Astrocyte of the spinal cord (primary cell): Measurements from ENCODE around the gene EXD3.

ENCODE experiments used
- DNase-seq: peaks from one replicate; pipeline ENCODE4 v3.0.0; 2011; ENCODE audit warnings: low read depth, low spot score
- H3K4me3 ChIP-seq: 2 replicates; pipeline ENCODE4 v1.5.1; 2011; ENCODE audit warnings: low read depth, mild to moderate bottlenecking, low read length, moderate library complexity
- in situ Hi-C: cut with HindIII; loops from 2 replicates; pipeline ENCODE4 v1.10.0; 2017; ENCODE audit warnings: low sequenced_read_pairs
- TF ChIP-seq, protein P1 (sequence below): IDR thresholded peaks from 2 replicates; pipeline ENCODE4 v1.5.1; 2012; ENCODE audit warnings: low read depth, mild to moderate bottlenecking, low read length, inconsistent platforms

The EXD3 gene

DNA sequence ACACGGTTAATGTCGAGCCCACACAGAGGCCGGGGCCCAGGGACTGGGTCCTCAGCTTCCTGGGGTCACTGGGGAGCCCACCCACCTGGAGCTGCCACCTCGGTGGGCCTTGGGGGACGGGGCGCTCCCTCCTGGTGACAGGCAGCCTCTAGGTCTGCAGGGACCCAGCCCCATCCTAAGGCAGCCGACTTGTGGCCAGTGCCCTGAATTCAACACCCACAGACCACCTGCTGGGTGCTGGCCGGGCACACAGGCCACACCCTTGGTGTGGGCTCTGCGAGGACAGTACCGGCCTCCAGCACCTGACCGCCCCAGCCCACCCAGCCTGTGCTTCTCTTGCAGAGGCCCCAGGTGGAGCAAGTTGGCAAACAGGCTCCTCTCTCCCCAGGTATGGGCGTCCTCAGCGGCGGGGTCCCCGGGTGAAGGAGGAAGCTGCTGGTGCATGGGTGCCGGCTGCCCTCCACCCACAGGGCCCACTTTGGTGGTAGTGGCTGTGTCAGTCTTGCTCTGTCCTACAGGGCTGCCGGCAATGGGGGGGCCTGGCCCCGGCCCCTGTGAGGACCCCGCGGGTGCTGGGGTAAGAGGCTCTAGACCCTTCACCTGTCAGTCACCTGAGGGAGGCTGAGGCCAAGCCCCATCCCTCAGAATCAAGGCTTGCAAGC lies 9.9 kb upstream of the EXD3 start:
- in situ Hi-C loops = no loop called here
- DNase-seq = no peak
- TF ChIP-seq, protein P1, sequence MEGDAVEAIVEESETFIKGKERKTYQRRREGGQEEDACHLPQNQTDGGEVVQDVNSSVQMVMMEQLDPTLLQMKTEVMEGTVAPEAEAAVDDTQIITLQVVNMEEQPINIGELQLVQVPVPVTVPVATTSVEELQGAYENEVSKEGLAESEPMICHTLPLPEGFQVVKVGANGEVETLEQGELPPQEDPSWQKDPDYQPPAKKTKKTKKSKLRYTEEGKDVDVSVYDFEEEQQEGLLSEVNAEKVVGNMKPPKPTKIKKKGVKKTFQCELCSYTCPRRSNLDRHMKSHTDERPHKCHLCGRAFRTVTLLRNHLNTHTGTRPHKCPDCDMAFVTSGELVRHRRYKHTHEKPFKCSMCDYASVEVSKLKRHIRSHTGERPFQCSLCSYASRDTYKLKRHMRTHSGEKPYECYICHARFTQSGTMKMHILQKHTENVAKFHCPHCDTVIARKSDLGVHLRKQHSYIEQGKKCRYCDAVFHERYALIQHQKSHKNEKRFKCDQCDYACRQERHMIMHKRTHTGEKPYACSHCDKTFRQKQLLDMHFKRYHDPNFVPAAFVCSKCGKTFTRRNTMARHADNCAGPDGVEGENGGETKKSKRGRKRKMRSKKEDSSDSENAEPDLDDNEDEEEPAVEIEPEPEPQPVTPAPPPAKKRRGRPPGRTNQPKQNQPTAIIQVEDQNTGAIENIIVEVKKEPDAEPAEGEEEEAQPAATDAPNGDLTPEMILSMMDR = no peak
- H3K4me3 ChIP-seq = no peak overlapping the region

DNA sequence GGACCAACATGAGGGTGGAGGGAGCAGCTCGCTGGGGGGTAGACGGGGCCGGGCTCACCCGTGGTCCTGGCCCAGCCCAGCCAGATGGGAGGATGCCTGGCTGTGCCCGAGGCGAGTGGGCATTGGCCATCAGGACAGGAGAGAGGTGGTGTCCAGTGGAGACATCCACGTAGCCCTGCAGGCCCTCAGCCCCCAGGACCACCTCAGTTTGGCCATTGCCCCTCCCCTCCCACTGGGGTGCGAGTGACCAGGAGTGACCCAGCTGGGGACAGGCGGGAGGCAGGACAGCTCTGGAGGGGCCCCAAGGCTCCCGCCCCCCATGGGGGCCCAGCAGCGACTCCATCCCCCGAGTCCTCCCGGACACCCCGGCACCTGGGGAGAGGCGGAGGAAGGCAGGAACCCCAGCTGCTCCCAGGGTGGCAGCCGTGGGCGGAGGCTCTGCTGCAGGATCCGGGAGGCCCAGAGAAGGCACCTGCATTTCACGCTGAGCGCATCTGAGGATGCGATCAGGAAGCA lies 8.5 kb upstream of the EXD3 start:
- TF ChIP-seq, protein P1 = no peak
- H3K4me3 ChIP-seq = no peak overlapping the region
- in situ Hi-C loops = no loop called here
- no peak for DNase-seq

DNA sequence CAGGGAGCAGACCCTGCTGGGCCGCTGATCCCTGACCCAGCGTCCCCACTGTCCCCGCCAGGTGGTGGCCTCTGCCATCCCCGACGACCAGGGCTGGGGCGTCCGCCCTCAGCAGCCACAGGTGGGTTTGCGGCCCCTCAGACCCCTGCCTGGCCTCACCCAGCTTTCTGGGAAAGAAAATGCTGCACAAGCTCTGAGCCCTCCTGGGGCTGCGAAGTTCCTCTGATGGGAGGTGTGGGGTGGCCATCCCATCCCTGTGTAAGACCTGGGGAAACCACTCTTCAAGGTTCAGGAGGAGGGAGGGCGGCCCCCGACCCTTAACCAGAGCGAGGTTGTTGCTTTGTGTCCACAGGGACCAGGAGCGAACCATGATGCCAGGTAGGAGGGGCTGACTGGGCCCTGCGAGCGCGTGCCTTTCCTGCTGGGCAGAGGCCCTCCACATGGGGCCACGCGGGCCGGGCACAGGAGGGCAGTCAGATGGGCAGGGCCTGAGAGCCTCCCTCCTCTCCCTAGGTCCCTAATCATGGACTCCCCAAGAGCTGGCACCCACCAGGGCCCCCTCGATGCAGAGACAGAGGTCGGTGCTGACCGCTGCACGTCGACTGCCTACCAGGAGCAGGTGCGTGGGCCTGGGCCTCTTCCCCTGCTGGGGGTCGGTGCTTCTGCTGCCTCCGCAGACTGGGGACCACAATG lies 7.9 kb upstream of the EXD3 start:
- no peak for DNase-seq
- TF ChIP-seq, protein P1 = no peak
- H3K4me3 ChIP-seq = no peak overlapping the region
- in situ Hi-C loops = no loop called here

DNA sequence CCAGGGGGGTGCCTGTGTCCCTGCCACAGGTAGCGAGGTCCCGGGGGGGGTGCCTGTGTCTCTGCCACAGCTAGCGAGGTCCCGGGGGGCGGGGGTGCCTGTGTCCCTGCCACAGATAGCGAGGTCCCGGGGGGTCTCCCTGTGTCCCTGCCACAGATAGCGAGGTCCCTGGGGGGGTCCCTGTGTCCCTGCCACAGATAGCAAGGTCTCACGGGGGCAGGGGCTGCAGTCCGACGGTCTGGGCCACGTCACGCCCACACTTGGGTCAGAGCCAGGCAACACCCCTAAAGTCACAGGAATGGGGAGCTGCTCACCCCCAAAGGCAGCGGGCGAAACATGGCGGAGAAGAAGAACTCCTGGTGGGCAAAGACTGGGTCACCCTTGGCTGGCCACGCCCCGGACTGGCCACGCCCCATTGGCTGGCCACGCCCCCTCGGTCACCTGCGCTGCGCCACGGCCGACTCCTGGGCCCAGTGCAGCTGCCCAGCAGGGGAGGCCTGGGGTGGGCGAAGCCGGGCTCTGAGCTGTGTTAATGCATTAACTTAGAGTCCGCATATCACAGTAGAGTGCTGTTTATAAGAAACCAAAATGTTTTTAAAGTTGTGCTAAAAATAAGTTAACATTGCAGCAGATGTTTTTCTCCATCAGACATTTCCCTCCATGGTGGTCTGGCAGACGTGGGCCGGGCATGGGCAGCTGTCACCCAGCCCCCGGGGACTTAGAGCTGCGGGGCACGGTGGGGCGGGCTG lies 7.2 kb upstream of the EXD3 start:
- in situ Hi-C loops = no loop called here
- TF ChIP-seq, protein P1 = no peak
- no peak overlapping the region for H3K4me3 ChIP-seq
- no peak for DNase-seq

DNA sequence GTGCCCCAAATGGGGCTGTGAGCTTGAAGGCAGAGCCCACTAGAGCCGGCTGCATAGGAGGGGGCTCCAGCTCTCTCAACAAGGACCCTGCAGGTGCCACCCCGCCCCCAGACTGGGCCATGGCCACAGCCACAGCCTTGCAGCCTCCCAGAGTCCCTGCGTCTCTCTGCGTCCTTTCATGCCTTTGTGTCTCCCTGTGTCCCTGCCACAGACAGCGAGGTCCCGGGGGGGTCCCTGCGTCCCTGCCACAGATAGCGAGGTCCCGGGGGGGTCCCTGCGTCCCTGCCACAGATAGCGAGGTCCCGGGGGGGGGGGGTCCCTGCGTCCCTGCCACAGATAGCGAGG lies 6.6 kb upstream of the EXD3 start:
- no peak for DNase-seq
- in situ Hi-C loops = no loop called here
- TF ChIP-seq, protein P1 = no peak

DNA sequence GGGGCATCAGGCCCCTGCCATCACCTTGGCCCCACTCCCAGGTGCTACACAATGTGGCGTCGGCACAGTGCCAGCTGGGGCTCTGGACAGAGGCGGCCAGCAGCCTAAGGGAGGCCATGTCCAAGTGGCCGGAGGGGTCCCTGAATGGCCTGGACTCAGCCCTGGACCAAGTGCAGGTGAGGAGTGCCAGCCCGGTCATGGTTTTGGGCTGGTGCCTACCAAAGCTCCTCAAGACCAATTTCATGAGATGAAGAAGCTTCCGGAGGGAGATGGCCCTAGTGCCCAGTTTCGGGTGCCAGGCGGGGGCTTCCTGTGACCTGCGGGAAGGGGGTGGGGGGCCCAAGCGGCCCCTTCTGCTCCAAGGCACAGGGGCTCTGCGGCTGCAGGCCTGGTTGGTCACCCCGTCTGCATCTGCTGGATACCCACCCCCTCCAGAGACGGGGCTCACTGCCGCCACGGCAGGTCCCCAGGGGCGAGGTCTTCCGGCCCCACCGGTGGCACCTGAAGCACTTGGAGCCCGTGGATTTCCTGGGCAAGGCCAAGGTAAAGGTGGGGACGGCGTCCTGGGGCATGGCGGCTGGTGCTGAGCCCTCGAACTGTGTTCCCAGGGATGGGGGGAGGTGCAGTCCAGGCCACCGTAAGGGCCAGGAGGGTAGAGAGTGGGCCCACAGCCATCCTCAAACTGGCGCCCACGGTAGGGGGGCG lies 6.0 kb upstream of the EXD3 start:
- TF ChIP-seq, protein P1 = no peak
- DNase-seq = no peak
- in situ Hi-C loops = no loop called here
- no peak overlapping the region for H3K4me3 ChIP-seq

More for the DNA sequence above, 6.6 kb upstream of the EXD3 start:
- no peak overlapping the region for H3K4me3 ChIP-seq
